NCI-H82 treated with DMSO at 0.1 percent for 48 hours (cell line): ENCODE measurements around the gene JAML.

Experiments
- DNase-seq: peaks from one replicate; lab custom pipeline; 2025; ENCODE audit not compliant: unreplicated experiment; lab: John Stamatoyannopoulos, UW

The JAML gene

DNA sequence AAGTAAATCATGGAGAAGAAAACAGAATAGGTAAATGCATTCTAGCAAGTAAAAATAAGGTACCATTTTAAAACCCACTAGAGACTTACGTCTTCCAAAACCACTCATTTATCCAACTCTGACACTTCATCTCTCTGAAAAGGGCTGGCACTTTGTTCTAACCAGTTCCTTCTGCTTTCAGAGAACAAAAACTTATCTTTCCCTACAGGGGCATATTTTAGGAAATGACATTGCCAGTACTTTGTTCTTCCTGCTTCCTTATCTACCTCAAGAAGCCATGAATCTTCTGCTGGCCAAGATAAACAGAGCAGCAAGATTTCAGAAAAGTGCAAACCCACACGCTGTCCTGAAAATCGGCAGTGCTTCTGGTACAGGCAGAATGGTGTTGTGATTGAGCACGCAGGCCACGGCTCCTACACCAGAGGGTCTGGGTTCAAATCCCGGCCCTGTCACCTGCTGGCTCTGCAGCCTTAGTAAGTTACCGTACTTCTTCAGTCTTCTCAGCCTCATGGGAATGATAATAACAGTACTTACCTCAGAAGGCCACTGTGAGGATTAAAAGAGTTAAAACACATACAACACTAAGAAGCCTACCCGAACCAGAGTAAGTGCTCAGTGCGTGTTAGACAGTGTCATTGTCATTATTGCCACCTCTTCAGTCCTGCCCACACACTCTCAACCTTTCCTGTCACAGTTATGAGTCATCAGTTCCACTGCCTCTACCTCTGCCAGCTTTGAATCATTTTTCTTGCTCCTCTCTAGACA, 16.4 kb upstream of the JAML start:
- no peak for DNase-seq

DNA sequence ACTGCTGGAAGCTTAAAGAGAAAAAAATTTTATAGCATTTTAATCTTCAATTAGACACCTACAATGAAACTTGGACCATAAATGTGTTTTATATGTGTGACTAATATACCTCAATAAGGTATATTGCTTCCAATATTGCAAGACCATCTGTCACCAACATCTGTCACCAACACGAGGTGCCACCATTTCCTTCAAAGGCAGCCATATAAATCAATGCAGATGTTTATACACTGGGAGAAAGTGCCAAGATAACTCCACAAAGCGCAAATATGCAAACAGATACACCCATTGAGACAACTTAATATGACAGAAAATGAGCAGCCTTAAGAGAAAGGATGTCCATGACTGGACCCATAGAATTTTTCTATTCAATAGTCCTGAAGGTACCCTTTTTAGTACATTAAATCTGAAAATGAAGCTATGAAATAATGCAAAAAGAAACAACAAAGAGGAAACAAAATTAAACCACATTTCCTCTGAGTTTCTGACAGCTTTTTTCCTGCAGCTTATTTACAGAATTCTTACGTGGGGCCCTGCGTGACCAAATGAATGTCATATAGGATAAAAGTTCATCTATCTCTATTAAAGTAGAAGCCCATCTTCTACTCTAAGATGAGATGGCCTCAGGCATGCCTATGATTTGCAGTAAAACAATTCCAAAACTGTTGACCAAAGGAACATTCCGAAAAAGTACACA, 14.8 kb upstream of the JAML start:
- no peak for DNase-seq

DNA sequence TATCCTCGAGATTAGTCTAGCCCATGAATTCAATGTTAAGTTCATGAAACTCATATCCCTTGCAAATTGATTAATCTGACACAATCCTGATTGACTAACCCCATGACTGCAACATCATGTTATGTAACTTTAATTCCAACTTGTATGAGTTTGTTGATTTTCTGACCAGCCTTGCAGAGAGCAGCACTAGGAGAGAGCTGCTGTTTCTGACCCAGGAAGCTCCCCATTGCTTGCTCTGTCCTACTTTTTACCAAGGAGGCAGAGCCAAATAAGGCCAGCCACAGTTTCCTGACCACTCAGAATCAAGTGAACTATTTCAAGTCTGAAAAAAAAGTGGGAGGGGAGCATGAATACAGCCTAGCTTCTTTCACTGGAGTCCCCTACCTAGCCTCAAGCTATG, 14.1 kb upstream of the JAML start:
- DNase-seq = no peak

DNA sequence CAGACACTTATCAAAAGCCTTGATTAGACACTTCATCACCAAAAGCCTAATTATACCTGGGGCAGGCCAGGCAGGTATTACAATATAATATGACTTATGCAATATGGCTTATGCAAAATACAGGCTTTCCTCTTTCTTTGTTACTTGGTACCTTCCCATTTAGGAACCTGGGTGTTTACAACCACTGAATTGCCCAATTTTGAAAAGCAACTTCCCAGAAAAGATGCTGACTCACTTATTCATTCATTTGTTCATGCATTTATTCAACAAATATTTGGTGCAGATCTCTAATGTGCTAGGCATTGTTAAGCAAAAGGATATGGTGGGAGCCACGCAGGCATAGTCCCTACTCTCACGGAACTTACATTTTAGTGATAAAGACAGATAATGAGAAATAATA, 13.6 kb upstream of the JAML start:
- no peak for DNase-seq

DNA sequence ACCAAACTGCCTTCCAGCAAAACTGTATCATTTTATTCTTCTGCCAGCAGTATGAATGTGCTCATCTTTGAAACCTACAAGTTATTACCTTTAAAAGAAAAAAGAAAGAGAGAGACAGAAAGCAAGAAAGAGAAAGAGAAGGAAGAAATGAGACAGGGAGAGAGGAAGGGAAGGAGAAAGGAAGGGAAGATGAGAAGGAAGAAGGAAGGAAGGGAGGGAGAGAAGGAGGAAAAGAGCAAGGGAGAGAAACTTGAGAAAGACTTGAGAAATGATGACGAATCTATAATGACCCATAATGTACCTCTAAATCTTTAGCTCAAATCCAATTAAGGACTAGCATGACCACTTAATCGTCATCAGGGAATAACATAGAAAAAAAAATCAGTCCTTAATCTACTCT, 11.4 kb upstream of the JAML start:
- DNase-seq = peak; percentile 61

DNA sequence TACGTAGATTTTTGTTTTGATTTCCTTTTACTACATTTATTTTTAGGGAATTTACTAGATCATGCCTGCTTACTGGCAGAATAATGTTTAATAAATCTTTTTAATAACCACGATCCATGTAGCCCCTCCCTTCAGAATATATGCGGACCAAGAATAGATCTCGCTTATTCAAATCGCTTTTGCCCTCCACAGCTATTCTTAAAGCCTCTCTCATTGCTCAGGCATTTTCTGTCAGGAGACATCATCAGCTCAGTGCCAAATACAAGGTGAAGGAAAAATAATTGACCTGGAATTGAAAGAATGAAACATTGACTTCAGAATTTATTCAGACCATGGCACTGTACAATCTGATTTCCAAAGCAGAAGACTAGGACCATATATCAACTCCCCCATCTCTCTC, 10.0 kb upstream of the JAML start:
- DNase-seq = no peak

DNA sequence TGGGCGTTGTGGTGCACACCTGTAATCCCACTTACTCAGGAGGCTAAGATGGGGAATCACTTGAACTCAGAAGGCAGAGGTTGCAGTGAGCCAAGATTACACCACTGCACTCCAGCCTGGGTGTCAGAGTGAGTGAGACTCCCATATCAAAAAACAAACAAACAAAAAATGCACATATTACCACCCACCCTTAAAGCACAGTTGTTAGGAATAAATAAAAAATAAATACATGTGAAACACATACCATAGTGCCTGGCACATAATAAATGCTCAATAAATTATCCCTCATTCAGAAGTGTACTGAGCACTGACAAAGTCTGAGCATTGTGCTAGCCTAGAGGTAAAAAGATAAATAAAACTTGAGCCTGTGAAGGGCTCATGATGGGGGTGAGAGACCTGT, 9.0 kb upstream of the JAML start:
- DNase-seq = no peak

DNA sequence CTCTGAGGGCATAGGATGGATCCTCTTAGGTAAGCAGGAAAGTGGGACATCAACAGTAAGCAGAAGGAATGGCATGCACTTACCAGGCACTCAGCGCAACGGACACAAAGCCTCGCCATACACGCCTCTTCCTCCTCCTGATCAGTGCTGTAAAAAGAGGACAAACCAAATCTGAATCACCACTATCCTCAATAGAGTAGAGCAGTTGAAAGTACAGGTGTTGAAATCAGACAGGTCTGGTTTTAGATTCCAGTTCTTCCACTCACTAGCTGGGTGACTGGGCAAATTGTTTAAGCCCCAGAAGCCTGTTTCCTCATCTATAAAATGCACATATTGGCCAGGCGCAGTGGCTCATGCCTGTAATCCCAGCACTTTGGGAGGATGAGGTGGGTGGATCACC, 8.6 kb upstream of the JAML start:
- no peak for DNase-seq

DNA sequence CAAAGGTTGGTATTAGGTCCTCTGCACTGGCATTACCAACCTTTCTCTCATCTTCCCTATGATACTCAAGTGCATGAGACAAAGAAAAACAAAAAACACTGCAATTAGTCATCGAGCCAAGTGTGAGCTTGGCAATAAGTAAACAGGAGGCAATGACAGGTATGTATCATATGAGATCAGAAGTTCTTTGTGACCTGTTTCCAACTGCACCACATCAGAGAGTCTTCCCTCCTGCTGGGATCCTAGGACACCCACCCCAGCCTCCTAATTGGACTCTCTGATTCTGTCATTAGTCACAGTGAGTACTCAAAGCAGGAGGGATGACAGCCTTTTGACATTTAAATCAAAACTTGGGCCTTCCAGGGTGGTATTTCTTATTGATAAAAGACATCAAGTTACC, 7.8 kb upstream of the JAML start:
- no peak for DNase-seq

DNA sequence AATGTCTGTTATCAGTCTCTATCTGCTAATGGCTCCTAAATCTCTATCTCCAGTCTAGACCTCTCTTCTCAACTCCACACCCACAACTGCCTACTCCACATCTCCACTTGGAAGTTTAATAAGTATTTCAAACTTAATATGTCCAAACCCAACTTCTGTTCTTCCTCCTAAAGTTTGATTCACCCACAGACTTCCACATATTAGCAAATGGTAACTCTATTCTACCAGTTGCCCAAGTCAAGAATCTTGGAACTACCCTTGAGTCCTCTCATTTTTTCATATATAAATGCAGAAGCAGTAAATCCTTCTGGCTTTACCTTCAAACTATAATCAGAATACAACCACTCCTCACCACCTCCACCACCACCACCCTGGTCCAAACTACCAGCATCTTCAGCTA, 6.7 kb upstream of the JAML start:
- DNase-seq = no peak

DNA sequence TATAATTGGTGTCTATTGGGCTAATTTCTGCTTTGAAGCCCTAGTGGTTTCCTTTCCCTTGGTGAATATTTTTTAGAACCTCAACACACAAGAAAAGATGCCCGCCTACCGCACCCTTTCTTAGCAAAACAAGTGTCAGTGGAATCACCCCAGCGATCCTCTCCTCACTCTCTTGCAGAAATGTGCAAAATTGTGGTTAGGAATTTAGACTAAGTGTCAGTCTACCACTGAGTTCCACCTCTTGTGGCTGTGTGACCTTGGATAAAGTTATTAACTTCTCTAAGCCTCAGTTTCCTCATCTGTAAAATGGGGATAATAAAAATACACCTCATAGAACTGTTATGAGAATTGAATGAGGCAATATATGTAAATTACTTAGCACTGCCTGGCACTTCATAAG, 5.3 kb upstream of the JAML start:
- DNase-seq = no peak

DNA sequence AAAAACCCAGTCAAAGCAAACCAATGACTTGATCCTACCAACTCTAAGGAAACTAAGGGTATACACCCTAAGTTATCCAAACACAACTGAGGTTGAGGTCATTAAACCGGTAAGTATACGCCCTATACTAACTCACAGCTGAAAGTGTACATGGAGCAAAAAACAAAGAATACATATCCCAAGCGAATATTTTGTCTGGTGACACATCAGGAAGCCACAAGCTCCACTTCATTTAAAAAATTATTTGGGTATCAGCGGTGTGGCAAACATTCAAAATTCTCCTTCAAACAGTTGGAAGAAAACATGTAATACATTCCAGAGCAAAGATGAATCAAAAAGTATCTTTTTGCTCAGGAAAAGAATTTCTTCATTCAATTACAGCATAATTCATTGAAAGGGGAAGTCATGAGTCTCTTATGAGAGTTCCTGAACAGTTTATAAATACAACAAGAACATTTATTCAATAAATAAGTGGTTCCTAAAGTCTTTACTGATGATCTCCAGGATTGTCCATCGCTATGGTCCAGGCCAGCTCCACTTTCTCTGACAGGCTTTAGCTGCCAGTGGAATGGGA, 4.5 kb upstream of the JAML start:
- no peak for DNase-seq

DNA sequence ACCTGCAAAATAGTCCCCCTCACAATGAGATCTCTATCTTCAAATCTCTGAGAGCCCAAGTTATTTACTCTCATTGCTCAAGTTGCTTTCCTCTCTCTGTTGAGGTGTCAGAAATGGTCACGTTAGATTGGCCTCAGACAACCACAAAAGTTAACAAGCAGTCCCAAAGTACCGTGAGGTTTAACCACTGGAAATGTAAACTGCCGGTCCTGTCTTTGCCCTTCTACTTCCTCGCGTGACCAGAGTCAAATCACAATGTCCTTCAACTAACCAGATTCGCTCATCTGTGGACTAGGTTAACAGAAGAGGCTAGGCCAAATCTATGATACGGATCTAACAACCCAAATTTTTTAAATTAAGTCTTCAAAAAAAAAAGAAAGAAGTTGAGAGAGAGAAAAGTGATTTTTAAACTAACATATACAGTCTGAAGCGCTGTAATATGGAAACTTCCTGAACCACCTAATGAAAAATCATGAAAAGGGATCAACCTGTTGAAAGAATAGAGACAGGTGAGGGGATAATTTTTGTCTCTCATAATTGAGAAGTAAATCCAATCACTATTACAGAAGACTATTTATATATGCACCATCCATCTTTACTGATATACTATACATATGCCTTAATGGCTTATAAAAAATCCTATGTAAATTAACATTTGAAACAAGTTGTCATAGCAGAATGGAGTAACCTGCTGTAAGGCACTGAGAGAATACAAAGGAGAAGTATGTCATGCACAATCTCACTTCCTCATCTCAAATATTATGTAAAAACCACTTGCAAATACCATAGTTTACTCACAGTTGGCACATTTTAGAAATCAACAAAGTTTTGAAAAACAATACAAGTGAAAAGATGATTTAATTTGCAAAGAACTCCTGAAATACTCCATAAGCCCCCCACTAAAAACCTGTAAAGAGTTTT, 3.3 kb upstream of the JAML start:
- no peak for DNase-seq

DNA sequence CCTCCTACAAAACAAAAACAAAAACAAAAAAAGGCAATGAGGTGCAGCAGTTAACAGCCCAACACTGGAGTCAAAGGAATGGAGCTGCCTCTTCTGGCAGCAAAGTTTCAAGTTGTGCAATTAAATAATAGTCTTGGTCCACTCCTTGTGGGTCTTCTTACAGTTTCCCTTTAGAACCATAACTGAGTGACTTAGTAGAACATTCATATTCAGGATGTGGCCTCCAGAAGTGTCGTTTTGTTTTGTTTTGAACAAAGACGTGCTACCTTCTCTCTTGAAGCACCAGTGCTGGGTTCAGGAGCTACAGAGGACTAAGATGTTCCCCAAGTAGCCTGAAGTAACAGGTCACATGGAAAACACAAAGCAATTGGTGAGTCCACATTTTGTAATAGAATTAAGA, 2.0 kb upstream of the JAML start:
- DNase-seq = no peak

DNA sequence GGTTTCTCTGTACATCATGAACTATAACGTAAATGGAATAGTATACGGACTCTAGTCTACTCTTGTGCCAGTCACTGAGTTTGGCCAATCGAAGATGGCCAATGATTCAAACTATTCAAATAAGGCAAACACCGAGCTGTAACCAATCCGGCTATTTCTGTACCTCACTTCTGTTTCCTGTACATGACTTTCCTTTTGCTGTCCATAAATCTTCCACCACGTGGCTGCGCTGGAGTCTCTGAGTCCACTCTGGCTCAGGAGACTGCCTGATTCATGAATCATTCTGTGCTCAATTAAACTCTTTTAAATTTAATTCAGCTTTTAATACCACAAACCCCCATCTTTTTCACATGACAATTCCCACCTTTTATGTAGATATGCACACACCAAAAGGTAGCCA, 1.5 kb upstream of the JAML start:
- DNase-seq = no peak

DNA sequence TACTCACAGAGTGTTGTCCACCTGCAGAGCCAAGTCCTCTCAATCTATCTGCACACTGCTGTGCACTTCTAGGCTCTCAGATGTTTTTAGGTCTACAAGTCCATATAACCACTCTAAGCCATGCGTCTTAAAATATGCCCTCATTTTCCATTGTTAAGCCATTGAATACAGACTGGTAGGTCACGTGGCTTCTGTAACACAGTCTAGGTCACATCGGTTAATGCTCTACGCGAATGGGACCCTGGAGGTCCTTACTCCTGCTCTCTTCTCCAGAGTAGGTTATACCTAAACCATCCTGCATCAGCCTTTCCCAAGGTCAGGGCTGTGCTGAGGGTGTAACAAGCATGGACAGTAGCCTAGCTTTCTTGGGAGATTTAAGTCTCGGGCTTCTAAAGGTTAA, 819 bp downstream of the JAML start:
- DNase-seq = no peak

DNA sequence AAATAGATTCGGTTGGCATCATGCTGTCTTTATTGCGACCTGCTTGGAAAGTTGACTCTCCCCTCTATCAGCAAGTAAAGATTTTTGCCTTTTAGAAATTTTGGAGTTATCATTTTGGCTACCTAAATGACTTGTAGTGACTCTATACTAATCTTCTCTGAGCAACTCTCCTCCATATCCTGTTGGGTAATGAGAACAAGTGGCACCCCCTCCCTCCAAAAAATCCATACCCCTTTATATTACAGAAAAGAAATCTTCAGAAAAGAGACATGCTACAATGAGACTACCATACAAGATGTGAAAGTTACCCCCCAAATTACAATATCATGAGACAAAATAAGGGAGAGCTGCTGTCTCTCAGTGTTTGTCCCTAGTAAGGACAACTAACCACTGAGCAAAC, 1.2 kb downstream of the JAML start:
- no peak for DNase-seq

DNA sequence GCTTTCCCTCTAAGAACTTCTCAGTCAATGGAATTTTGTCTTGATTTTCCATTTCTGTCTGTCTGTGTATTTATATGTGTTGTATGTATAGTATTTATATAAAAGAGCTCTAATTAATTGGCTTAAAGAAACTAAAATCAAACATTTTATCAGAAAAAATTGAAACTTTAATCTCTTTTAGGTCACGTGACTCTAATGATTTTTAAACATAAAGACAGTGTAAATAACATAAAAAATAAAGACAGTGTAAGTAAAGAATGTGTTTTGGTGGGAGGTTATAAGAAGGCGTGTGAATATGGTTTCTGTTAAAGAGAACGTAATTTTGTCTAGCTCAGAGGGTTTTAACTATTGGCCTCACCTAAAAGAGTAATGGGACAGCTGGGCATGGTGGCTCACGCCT, 2.4 kb downstream of the JAML start:
- DNase-seq = no peak

DNA sequence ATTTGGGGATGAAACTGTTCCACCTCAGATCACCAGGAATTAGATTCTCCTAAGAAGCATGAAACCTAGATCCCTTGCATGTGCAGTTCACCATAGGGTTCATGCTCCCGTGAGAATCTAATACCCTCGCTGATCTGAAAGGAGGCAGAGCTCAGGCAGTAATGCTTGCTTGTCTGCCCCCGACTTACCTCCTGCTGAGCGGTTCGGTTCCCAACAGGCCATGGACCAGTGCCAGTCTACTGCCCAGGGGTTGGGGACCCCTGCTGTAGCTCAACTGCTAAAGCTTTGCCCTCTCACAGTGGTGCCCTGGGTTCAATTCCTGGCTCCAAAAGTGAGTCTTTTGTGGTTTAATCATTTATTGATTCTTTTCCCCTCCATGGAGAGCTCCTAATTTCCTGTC, 3.4 kb downstream of the JAML start:
- DNase-seq = no peak

DNA sequence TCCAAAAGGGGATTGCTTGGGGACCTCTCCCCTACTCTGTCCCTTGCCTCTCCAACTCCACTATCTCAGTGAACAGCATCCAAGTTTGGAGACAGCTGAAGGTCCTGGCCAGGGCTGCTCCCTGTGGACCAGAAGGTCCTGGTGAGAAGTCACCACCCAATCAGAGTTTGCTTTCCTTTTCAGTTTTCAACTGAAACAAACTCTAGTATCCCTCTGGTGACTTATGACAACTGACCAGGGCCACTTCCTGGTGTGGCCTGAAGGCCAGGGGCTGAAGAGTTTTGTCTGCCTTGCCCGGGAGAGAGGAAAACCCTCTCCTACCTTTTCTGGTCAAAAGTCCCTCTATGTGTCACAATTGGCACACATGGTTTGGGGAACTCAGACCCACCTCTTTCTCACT, 5.1 kb downstream of the JAML start:
- no peak for DNase-seq

DNA sequence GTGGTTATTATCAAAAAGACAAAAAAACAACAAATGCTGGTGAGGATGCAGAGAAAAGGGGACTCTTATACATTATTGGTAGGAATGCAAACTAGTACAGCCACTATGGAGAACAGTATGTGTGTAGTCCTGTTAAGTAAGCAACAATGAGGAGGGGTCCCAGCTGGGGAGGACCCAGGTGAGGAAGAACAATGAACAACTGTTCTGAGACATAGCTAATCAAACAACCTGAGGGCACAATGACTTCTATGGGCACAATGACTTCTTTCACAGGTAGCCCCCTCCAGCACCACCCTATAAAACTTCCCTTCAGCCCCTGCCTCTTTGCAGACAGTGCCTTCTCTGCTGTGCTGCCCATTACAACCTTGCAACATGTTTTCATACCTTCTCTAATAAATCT, 5.6 kb downstream of the JAML start:
- no peak for DNase-seq

DNA sequence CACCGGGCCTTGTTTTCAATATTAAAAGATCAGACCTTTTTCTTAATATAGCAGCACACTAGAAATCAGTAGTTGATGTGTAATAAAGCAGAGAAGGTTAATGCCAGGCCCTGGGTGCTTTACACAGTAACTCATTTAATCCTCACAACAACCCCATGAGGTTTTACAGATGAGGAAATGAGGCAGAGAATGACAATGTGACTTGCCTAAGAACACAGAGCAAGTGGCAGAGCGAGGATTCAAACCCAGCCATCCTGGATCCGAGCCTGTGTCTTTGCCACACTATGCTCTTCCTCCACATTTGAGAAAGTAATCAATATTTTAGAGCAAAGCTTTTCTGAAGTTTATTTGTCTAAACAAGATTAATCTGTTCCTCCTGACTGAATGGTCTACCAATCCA, 7.2 kb downstream of the JAML start:
- DNase-seq = no peak
